ENCODE results near the gene PASK. TPM values are rescaled to one million over a fixed set of nuclear protein-coding genes. Genes with fewer than 3 reads are reported as not detected.

PASK gene
- total RNA-seq, 1 donor: 21.9 TPM

DNA sequence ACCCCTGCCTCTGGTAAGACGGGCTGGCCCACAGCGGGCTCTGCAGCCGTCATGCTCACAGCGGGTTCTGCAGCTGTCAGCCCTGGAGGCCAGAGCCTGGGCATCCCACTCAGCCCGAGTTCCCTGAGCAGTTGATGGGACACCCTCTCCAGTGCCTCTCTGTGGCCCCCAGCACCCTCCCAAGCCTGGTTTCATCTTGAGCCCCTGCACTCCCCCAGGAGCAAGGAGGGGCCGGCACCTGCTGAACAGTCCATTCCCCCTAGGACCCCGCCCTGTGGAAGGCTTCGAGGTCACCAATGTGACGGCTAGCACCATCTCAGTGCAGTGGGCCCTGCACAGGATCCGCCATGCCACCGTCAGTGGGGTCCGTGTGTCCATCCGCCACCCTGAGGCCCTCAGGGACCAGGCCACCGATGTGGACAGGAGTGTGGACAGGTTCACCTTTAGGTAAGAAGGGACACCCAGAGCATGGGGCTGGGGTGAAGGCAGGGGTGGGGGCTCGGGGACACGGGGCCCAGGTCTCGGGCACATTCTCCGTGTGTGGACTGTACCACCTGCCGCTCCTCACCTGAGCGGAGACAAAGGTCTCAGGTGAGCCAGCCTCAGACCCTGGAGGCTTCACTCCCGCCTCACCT, 81.7 kb downstream of the PASK start:
- no peak for DNase-seq (ENCODE audit: low read depth)
- TF ChIP-seq, protein P1, sequence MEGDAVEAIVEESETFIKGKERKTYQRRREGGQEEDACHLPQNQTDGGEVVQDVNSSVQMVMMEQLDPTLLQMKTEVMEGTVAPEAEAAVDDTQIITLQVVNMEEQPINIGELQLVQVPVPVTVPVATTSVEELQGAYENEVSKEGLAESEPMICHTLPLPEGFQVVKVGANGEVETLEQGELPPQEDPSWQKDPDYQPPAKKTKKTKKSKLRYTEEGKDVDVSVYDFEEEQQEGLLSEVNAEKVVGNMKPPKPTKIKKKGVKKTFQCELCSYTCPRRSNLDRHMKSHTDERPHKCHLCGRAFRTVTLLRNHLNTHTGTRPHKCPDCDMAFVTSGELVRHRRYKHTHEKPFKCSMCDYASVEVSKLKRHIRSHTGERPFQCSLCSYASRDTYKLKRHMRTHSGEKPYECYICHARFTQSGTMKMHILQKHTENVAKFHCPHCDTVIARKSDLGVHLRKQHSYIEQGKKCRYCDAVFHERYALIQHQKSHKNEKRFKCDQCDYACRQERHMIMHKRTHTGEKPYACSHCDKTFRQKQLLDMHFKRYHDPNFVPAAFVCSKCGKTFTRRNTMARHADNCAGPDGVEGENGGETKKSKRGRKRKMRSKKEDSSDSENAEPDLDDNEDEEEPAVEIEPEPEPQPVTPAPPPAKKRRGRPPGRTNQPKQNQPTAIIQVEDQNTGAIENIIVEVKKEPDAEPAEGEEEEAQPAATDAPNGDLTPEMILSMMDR (IDR thresholded peaks at IDR 0.05; ENCODE audit: insufficient read depth, low read length): no peak
- H3K4me3 ChIP-seq (ENCODE audit: low read depth, low read length): no peak overlapping the region

DNA sequence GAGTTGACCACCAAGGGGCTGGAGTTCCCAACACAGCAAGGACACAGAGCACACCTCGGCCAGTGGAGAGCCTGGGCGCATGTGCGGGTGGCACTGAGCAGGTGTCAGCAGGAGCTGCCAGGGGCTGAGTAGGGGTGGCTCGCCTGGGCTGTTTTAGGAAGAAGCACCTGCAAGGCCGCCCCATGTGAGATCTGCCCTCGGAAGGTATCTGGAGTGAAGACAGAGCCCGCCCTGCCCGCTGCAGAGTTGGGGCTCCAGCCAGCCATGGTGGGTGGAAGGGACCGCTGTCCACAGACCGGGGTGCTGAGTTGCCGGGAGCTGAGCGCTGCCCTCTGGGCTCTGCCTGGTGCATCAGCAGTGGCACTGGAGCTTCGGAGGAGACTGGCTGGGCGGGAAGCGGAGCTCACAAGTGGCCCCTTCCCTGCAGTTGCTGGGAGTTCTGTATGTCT, 82.4 kb downstream of the PASK start:
- no peak overlapping the region for H3K4me3 ChIP-seq (ENCODE audit: low read depth, low read length)
- DNase-seq (ENCODE audit: low read depth): no peak
- TF ChIP-seq, protein P1 (IDR thresholded peaks at IDR 0.05; ENCODE audit: insufficient read depth, low read length): no peak

DNA sequence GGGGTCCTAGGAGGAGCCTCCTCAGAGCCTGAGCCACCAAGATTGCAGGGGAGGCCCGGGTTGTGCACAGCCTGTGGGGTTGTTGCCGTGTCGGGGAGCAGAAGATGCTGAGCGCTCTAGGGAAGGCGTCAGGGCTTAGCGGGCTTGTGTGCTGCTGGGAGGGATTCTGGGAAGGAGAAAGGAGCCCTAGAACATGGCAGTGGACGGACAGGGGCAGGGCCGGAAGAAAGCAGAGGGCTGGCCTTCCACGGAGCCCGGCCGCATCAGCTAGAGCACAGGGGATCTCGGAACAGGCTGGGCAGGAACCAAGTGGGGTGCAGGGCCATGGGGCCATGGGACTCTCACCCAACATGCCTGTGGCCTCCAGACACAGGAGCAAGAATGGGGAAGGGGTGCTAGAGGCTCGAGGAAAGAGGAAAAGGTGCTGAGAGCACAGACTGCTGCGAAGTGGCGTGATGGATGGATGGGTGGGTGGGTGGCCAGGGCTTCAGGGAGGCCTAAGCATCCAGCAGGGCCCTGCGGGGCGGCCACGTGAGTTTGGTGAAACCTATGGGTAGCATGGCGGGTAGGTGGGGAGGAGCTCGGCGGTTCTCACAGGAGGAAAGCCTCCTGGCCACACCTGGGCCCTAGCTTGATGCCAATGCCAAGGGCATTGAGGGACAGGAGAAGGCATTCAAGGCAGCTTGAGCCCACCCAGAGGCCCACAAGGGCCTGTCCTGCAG, 82.9 kb downstream of the PASK start:
- no peak overlapping the region for H3K4me3 ChIP-seq (ENCODE audit: low read depth, low read length)
- TF ChIP-seq, protein P1 (IDR thresholded peaks at IDR 0.05; ENCODE audit: insufficient read depth, low read length): no peak
- DNase-seq (ENCODE audit: low read depth): no peak

DNA sequence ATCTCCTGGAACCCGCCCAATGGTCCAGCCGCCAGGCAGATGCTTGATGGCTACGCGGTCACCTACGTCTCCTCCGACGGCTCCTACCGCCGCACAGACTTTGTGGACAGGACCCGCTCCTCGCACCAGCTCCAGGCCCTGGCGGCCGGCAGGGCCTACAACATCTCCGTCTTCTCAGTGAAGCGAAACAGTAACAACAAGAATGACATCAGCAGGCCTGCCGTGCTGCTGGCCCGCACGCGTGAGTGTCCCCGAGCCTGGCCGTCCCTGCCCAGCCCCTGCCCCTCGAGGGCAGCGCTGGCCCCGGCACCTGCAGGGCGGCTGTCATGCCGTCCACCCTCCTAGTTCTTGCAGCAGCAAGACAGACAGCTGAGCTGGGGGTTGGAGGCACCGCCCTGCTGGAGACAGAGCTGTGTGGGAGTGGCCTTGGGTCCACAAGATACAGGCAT, 83.9 kb downstream of the PASK start:
- DNase-seq (ENCODE audit: low read depth): no peak
- H3K4me3 ChIP-seq (ENCODE audit: low read depth, low read length): no peak overlapping the region
- TF ChIP-seq, protein P1 (IDR thresholded peaks at IDR 0.05; ENCODE audit: insufficient read depth, low read length): no peak

DNA sequence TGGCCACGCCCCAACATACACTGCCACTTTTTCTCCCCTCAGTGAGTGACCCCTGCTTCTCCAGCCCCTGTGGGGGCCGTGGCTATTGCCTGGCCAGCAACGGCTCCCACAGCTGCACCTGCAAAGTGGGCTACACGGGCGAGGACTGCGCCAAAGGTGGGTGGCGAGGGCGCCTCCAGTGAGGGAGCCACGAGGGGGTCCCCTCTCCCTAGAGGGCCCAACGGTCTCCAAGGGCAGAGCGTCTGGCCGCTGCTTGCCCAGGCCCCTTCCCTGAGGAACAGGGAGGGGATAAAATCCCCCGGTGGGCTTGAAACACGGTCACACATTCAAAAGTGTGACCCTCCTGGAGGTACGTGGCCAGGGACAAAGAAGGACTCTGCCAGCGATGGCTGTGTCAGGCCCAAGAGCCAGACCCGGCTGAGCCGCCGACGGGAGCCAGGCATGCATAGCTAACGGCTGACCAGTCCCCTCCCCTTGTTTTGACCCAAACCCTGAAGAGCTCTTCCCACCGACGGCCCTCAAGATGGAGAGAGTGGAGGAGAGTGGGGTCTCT, 84.4 kb downstream of the PASK start:
- DNase-seq (ENCODE audit: low read depth): no peak
- TF ChIP-seq, protein P1 (IDR thresholded peaks at IDR 0.05; ENCODE audit: insufficient read depth, low read length): no peak
- H3K4me3 ChIP-seq (ENCODE audit: low read depth, low read length): no peak overlapping the region

DNA sequence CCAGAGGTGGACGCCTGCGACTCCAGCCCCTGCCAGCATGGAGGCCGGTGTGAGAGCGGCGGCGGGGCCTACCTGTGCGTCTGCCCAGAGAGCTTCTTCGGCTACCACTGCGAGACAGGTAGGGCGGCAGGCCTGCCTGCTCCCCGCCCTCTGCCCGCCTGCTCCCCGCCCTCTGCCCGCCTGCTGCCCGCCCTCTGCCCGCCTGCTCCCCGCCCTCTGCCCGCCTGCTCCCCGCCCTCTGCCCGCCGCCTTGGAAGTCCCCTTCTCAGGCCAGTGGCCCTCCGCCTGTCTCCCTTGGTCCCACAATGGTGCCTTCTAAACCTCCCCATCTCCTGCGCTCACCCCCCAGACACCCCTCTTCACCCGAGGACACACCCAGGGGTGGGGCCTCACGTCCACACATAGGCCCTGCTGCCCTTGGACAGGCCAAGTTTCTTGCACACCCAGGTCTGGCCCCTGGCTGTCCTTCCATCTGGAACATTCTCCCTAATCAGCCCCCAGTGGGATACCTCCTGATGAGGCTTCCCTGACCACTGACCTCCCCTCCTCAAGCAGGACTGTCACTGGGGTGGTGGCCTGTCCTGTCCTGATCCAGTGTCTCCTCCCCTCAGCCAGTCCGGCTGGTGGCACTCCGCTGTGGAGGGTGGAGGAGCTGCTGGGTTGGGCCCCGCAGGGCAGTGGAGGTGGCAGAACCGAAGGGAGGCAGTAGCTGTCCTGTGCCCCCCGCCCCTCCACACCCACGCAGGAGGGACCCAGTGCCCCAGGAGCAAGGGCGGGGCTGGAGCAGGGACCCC, 85.1 kb downstream of the PASK start:
- no peak for DNase-seq (ENCODE audit: low read depth)
- H3K4me3 ChIP-seq (ENCODE audit: low read depth, low read length): no peak overlapping the region
- TF ChIP-seq, protein P1 (IDR thresholded peaks at IDR 0.05; ENCODE audit: insufficient read depth, low read length): no peak
